Astrocyte of the hippocampus (primary cell): Measurements from ENCODE around the gene PDGFA.

Experiments
- DNase-seq: peaks from one replicate; pipeline ENCODE4 v3.0.0; 2011; ENCODE audit warnings: low read depth, low spot score

The PDGFA gene

DNA sequence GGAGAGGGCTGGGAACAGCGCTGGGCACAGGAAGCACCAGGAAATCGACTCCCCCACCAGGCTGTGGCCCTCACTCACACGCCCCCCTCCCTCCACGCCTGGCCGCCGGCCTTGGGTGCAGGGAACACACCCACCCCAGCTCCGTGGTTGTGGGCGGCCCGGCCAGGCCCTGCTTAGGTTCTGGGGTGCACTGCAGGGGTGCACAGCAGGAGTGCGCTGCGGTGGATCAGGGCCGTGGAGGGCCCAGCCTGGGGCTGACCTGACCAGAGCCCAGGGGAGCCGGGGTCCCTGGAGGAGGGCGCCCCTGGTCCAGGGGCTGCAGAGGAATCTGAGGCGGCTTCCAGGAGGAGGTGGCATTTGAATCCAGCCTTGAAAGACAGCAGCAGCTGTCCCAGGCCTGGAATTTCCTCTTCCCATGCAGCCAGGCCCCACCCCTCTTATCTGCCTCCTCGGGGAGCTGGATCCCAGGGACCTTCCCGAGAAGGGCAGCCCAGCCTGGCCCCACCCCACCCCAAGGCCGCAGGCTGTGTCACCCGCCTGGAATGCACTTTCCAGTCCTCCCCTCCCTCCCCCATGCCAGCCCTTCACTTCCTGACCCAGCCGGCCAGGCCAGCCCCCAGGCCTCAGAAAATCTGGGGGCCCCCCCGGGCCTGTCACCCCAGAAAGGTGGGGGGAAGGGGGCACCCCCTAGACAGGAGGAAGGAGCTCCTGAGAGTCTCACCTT, 18.4 kb upstream of the PDGFA start:
- peak; percentile 93 for DNase-seq

DNA sequence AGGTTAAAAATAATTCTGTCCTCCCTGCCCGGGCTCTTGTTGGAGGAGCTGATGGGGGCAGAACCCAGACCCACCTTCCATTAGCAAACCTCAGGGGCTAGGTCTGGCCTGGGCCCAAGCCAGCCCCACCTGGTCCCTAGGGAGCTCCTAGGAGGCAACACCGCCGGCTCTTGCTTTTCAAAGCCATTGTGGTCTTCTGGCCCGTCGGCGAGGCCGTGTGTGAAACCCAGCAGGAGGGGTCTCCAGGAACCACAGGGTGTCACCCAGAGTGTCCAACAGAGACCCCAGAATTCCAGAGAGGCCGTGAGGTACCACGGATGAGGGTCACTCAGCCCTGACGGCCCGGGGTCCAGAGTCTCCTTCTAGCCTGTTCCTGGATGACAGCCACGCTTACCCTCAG, 16.6 kb upstream of the PDGFA start:
- no peak for DNase-seq

- DNase-seq = no peak
These were observed 15.3 kb upstream of the PDGFA start for GRCh38 chr7:534959-535358.

DNA sequence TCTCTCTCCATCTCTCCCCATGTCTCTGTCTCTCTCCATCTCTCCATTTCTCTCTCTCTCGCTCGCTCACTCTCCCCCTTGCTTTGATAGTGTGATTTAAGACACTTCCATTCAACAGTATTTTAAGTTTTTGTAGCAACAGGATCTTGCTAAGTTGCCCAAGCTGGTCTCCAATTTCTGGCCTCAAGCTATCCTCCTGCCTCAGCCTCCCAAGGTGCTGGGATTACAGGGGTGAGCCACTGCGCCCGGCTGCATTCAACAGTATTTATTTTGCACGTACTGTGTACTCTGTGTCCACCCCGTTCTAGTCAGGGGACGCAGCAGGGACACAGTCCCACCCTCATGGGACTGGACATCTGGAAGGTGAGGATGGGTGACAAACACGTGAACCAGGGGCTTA, 14.4 kb upstream of the PDGFA start:
- DNase-seq = no peak

DNA sequence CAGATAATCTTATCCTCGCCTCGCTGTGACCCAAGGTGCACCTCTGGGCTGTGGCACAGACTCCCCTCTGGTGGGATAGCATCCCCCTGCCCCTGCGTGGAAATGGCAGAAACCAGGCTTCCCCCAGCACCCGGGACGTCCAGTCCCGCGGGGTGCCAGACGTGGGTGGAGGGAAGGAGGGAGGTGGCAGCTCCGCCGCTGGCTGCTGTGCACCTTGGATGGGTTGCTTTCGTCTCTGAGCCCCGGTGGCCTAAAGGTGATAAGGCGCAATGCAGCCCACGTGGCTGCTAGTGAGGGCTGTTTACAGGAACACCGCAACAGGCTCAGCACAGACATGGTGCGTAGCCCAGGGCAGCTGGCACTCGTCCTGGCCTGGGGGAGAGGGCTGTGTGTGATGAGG, 13.6 kb upstream of the PDGFA start:
- DNase-seq = no peak

- no peak for DNase-seq
These were observed 12.9 kb upstream of the PDGFA start for GRCh38 chr7:532379-533143.

DNA sequence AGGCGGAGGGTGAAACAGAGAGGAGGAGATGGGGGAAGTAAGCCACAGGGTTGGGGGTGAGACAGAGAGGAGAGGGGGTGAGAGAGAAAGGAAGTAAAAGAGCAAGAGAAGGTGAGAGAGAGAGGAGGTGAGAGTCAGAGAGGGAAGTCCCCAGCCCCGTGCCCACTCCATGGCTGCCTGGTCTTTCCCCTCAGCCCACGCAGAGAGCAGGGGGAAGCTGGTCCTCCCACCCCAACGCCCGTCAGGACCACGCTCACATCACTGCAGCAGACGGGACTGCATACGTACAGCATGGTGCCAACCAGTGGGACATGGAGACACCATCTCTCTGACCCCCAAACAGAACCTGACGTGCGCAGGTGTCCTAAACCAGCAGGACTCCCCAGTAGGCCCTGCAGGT, 12.1 kb upstream of the PDGFA start:
- DNase-seq = no peak

- no peak for DNase-seq
These were observed 8.8 kb upstream of the PDGFA start for GRCh38 chr7:528451-528850.

- DNase-seq = no peak
These were observed 8.1 kb upstream of the PDGFA start for GRCh38 chr7:527723-528122.

- no peak for DNase-seq
These were observed 6.9 kb upstream of the PDGFA start for GRCh38 chr7:526460-527034.

- no peak for DNase-seq
These were observed 6.1 kb upstream of the PDGFA start for GRCh38 chr7:525740-526139.

GRCh38 chr7:524800-525199, 5.2 kb upstream of the PDGFA start:
- no peak for DNase-seq

DNA sequence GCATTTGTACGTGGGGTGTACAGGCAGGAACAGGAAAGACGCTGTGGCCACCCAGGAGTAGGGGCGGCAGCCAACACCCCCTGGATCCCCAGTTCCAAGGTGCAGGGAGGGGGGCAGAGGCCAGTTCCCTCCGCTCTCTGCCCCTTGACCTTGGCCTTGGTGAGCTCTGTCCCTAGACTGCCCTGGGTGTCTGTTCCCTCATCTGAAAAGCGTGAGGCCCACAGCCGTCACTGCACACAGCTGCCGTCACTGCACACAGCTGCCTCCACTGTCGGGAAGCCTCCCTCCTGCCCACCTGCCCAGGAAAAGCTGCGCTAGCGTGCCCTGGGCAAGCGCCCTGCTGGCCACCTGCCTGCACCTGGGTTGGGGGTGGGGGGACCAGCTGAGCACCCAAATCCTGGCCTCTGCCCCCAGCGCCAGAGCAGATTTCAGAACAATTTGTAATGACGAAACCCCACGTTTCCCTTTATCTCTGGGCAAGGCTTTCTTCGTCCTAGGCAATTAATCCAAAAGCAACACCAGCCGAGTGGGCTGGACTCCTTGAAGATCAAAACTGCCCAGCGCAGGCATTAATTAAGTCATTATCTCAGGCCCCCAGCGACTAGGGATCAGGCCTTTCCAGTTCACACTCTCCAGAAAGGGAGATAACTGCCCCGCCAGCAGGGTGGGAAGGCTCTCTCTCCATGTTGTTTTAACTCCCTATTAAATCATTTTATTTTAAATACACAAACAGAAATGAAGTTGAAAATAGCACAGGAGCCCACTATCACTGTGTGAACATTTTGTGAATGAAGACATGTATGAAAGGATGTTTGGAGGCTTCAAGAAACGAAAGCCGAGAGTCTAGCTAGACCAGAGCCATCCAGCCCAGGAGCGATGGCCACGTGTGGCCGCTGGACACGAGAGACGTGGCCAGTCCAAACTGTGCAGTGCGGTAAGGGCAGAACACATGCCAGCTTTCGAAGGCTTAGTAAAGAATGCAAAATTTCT, 4.0 kb upstream of the PDGFA start:
- no peak for DNase-seq

DNA sequence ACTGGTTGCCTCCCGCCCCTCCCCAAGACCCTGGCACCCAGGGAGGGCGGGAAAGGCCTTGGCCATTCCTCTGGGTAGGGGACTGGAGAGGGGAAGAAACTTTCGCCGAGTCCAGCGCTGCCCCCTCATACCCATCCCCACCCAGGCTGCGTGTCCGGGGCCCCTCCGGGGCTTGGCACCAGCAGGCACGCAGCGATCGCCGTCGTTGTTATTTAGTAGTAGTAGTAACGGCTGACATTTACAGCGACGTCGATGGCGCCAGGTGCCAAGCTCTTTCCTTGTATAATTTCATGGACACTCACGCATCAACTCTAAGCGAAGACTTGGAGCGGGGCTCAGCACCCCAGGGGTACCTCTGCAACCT, 3.3 kb upstream of the PDGFA start:
- DNase-seq = no peak

GRCh38 chr7:522071-522950, 2.7 kb upstream of the PDGFA start:
- DNase-seq = peak; percentile 64

- DNase-seq = peak; percentile 74
These were observed 1.8 kb upstream of the PDGFA start for GRCh38 chr7:521221-522070.

DNA sequence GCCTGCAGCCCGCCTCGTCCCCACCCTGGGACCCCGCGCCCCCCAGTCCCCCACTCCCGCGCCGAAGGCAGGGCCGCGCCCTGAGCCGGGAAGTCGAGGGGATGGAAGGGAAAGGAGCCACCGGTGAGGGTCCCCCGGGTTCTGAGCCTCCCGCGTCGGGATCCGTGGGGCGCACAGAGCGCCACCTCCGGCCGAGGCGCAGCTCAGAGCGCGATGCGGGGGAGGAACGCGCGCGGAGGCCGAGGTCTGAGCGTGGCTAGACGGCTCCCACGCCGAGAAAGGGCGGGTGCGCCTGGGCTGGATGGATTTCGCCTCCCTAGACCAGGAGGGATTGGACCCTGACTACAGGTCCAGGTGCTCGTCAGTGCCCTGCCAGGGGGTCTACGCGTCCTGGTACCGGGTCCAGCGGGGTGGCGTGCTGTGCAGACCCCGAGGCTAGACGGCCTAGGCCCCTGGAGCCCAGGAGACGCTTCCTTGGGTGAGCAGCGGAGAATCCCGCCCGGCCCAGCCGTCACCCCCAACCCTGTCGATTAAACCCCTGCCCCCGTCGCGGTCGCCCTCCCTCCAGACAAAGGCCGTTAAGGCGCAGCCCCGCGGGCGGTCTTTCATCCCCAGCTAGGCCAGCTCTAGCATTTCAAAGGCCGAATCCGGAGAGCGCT, 986 bp upstream of the PDGFA start:
- peak; percentile 39 for DNase-seq

- DNase-seq = peak; percentile 84
These were observed 789 bp downstream of the PDGFA start for GRCh38 chr7:518630-519483.
